ENCODE results near the gene TJP2. TPM values are rescaled to one million over a fixed set of nuclear protein-coding genes. Genes with fewer than 3 reads are reported as not detected.

Gene TJP2
- total RNA-seq, 1 experiment from 2014 or later: 2.3 TPM

DNA sequence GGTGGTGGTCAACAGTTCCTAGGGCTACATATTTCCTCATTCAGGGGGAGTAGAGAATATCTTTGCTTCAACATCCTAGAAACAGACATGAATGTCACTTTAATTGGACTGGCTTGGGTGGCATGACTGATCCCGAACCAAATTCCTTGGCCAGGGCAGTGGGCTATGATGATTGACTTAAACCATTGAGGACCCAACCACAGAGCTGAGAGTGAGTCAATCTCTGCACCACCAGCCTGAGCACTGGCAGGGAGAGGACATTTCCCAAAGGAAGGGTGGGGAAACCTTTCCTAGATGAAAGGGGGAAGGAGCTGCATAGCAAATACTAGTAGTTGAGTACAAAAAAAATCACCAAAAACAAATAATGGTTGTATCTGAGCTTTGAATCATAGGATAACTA lies 98.1 kb downstream of the TJP2 start:
- Histone ChIP-seq H3K4me1 (ENCODE audit: low read length) (no peaks in the 10 kb centered on the region), H3K79me2 (ENCODE audit: low read length) (no peaks in the 10 kb centered on the region), H3K9ac (ENCODE audit: low read length) (no peak overlapping the region), H2AFZ (ENCODE audit: low read length) (no peak overlapping the region), H3K27ac (ENCODE audit: low read length) (no peak overlapping the region), H3K36me3 (ENCODE audit: insufficient read depth, low read length) (no peaks in the 10 kb centered on the region), H3K27me3 (ENCODE audit: low read length) (no peaks in the 10 kb centered on the region), H3K4me2 (ENCODE audit: low read depth, low read length, poor library complexity, severe bottlenecking) (no peak overlapping the region), H3K4me3 (ENCODE audit: low read length) (no peak overlapping the region), H4K20me1 (ENCODE audit: insufficient read depth, low read depth, low read length) (no peaks in the 10 kb centered on the region), H3K9me3 (ENCODE audit: low read length) (no peaks in the 10 kb centered on the region), H3K9me2 (replicated peaks; ENCODE audit: insufficient read depth, low read length) (no peaks in the 10 kb centered on the region)
- no peak for DNase-seq

DNA sequence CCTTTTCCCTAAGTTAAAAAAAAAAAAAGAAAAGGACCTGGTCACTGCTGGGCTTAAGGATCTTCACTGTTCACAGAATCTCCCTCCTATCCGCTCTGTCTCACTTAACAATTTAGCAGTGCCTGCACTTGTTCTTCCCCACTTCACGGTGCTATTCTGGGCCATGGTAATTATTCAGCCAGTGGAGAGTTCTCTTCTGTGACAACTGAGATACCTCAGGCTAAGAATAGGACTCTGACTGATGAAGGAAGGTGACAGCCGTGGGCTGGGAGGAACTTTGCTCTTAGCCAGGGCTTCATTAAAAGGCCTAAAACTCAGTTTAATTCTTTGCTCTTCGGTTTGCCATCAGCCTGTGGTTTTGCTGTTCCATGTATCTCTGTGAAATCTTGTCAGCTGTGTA lies 99.1 kb downstream of the TJP2 start:
- H3K4me3 ChIP-seq (ENCODE audit: low read length): no peak overlapping the region
- H3K79me2 ChIP-seq (ENCODE audit: low read length): no peaks in the 10 kb centered on the region
- H3K9me2 ChIP-seq (replicated peaks; ENCODE audit: insufficient read depth, low read length): no peaks in the 10 kb centered on the region
- no peaks in the 10 kb centered on the region for H3K27me3 ChIP-seq (ENCODE audit: low read length)
- no peaks in the 10 kb centered on the region for H4K20me1 ChIP-seq (ENCODE audit: insufficient read depth, low read depth, low read length)
- no peaks in the 10 kb centered on the region for H3K4me1 ChIP-seq (ENCODE audit: low read length)
- H3K36me3 ChIP-seq (ENCODE audit: insufficient read depth, low read length): no peaks in the 10 kb centered on the region
- no peaks in the 10 kb centered on the region for H3K9me3 ChIP-seq (ENCODE audit: low read length)
- no peak overlapping the region for H2AFZ ChIP-seq (ENCODE audit: low read length)
- no peak overlapping the region for H3K27ac ChIP-seq (ENCODE audit: low read length)
- H3K4me2 ChIP-seq (ENCODE audit: low read depth, low read length, poor library complexity, severe bottlenecking): no peak overlapping the region
- H3K9ac ChIP-seq (ENCODE audit: low read length): no peak overlapping the region
- DNase-seq: no peak

DNA sequence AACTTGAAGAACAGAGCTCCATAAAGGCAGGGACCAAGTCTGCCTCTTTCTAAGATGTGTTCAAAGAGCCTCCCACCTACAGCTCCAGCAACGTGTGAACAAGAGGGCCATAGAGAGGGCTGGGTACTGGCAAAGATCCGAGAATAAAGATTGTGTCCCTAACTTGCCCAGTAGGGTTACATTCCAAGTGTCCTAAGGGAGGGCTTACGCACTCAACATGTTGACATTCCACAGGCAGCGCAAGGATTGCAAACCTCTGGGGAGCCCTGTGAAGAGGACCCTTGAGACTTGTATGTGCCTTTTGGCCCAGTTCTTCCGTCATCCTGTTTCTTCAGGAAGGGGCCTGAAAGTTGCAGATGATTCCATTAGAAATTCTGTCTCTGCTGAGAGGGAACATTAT lies 102.7 kb downstream of the TJP2 start:
- H3K4me2 ChIP-seq (ENCODE audit: low read depth, low read length, poor library complexity, severe bottlenecking): no peak overlapping the region
- no peaks in the 10 kb centered on the region for H4K20me1 ChIP-seq (ENCODE audit: insufficient read depth, low read depth, low read length)
- H3K4me1 ChIP-seq (ENCODE audit: low read length): no peaks in the 10 kb centered on the region
- no peaks in the 10 kb centered on the region for H3K36me3 ChIP-seq (ENCODE audit: insufficient read depth, low read length)
- H3K27ac ChIP-seq (ENCODE audit: low read length): no peak overlapping the region
- H3K9ac ChIP-seq (ENCODE audit: low read length): no peak overlapping the region
- no peaks in the 10 kb centered on the region for H3K9me2 ChIP-seq (replicated peaks; ENCODE audit: insufficient read depth, low read length)
- H2AFZ ChIP-seq (ENCODE audit: low read length): no peak overlapping the region
- no peak for DNase-seq
- H3K4me3 ChIP-seq (ENCODE audit: low read length): no peak overlapping the region
- H3K79me2 ChIP-seq (ENCODE audit: low read length): no peaks in the 10 kb centered on the region
- H3K9me3 ChIP-seq (ENCODE audit: low read length): no peaks in the 10 kb centered on the region
- no peaks in the 10 kb centered on the region for H3K27me3 ChIP-seq (ENCODE audit: low read length)

DNA sequence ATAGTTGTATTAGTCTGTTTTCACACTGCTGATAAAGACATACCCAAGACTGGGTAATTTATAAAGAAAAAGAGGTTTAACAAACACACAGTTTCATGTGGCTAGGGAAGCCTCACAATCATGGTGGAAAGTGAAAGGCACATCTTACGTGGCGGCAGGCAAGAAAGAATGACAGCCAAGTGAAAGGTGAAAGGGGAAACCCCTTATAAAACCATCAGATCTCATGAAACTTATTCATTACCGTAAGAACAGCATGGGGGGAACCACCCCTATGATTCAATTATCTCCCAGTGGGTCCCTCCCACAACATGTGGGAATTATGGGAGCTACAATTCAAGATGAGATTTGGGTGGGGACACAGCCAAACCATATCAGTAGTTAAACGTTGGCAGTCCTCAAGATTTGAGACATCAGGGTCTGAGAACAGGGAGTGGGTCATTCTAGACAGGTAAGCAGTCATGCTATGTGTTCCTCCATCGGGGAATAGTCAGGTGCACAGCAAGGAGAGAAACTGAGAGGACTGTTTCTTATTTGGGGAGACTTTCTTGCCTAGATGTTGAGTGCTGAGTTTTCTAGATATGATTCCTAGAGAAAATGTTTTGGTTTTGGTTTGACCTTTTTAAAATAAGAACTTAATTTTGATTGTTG lies 105.1 kb downstream of the TJP2 start:
- DNase-seq: no peak

DNA sequence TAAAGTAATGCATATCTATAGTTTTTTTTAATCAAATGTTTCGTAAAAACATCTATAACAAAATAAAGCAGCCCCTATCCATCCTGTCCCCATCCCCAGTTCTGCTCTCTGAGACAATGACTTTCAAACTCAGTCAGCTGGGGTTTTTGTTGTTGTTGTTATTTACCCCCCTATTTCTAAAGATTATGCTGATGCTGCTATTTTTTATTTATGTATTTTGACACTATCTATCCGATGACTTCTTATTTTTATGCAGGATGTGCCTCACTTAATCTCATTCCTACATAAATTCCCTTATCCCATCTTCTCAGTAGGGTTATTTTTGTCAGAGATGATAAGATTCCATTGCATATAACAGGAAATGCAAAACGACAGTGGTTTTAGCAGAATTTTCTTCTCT lies 105.7 kb downstream of the TJP2 start:
- no peak overlapping the region for H3K4me2 ChIP-seq (ENCODE audit: low read depth, low read length, poor library complexity, severe bottlenecking)
- H3K36me3 ChIP-seq (ENCODE audit: insufficient read depth, low read length): no peaks in the 10 kb centered on the region
- H3K27me3 ChIP-seq (ENCODE audit: low read length): no peaks in the 10 kb centered on the region
- H3K4me1 ChIP-seq (ENCODE audit: low read length): no peaks in the 10 kb centered on the region
- no peak overlapping the region for H3K27ac ChIP-seq (ENCODE audit: low read length)
- DNase-seq: no peak
- H3K9me3 ChIP-seq (ENCODE audit: low read length): no peaks in the 10 kb centered on the region
- H3K4me3 ChIP-seq (ENCODE audit: low read length): no peak overlapping the region
- no peaks in the 10 kb centered on the region for H3K79me2 ChIP-seq (ENCODE audit: low read length)
- H2AFZ ChIP-seq (ENCODE audit: low read length): no peak overlapping the region
- H3K9me2 ChIP-seq (replicated peaks; ENCODE audit: insufficient read depth, low read length): no peaks in the 10 kb centered on the region
- no peaks in the 10 kb centered on the region for H4K20me1 ChIP-seq (ENCODE audit: insufficient read depth, low read depth, low read length)
- H3K9ac ChIP-seq (ENCODE audit: low read length): no peak overlapping the region

More for the DNA sequence above, 105.1 kb downstream of the TJP2 start:
- Histone ChIP-seq H3K9ac (ENCODE audit: low read length) (no peak overlapping the region), H3K9me3 (ENCODE audit: low read length) (no peaks in the 10 kb centered on the region), H3K36me3 (ENCODE audit: insufficient read depth, low read length) (no peaks in the 10 kb centered on the region), H3K4me1 (ENCODE audit: low read length) (no peaks in the 10 kb centered on the region), H3K27ac (ENCODE audit: low read length) (no peak overlapping the region), H2AFZ (ENCODE audit: low read length) (no peak overlapping the region), H3K9me2 (replicated peaks; ENCODE audit: insufficient read depth, low read length) (no peaks in the 10 kb centered on the region), H4K20me1 (ENCODE audit: insufficient read depth, low read depth, low read length) (no peaks in the 10 kb centered on the region), H3K79me2 (ENCODE audit: low read length) (no peaks in the 10 kb centered on the region), H3K4me3 (ENCODE audit: low read length) (no peak overlapping the region), H3K27me3 (ENCODE audit: low read length) (no peaks in the 10 kb centered on the region), H3K4me2 (ENCODE audit: low read depth, low read length, poor library complexity, severe bottlenecking) (no peak overlapping the region)

DNA sequence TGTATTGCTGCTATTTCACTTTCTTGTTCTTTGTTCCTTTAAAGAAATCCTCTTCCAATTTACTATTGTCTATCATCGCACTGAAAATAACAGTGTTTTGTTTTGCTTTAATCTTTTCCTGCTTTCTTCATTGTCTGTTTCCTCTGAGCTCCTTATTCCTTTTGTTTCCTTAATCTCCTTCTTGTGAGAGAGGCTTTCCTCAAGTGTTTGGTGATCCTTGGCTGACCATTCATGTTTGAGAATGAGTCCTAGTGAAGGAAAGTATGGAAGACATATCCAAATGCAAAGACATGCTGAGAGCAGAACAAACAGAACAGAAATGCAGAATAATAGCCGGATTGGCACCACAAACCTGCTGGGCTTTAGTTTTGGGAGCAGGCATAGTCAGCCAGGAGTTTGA lies 108.9 kb downstream of the TJP2 start:
- no peaks in the 10 kb centered on the region for H3K79me2 ChIP-seq (ENCODE audit: low read length)
- DNase-seq: no peak

DNA sequence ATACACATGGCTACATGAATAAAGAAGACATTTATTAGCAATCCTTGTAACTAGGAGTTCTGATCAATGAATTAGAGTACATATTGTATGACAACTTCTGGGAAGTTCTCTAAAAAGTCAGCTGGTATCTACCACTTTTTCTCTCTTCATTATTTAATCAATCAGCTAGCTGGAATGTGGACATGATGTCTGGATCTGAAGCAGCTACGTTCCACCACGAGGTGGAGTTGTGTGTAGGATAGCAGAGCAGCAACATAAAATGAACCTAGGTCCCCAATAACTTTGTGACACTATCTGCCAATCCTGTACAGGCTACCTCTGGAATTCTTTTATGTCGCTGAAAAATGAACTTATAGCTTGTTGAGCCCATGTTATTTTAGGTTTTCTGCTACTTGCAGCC lies 118.0 kb downstream of the TJP2 start:
- no peaks in the 10 kb centered on the region for H3K4me1 ChIP-seq (ENCODE audit: low read length)
- no peaks in the 10 kb centered on the region for H3K27me3 ChIP-seq (ENCODE audit: low read length)
- no peak overlapping the region for H3K27ac ChIP-seq (ENCODE audit: low read length)
- no peaks in the 10 kb centered on the region for H3K79me2 ChIP-seq (ENCODE audit: low read length)
- H3K4me2 ChIP-seq (ENCODE audit: low read depth, low read length, poor library complexity, severe bottlenecking): no peak overlapping the region
- H3K9me3 ChIP-seq (ENCODE audit: low read length): no peaks in the 10 kb centered on the region
- no peaks in the 10 kb centered on the region for H3K9me2 ChIP-seq (replicated peaks; ENCODE audit: insufficient read depth, low read length)
- no peak overlapping the region for H3K9ac ChIP-seq (ENCODE audit: low read length)
- no peak overlapping the region for H2AFZ ChIP-seq (ENCODE audit: low read length)
- no peaks in the 10 kb centered on the region for H3K36me3 ChIP-seq (ENCODE audit: insufficient read depth, low read length)
- peak; percentile 46 for DNase-seq
- H3K4me3 ChIP-seq (ENCODE audit: low read length): no peak overlapping the region
- no peaks in the 10 kb centered on the region for H4K20me1 ChIP-seq (ENCODE audit: insufficient read depth, low read depth, low read length)

More for the DNA sequence above, 108.9 kb downstream of the TJP2 start:
- H3K4me1 ChIP-seq (ENCODE audit: low read length): no peaks in the 10 kb centered on the region
- H4K20me1 ChIP-seq (ENCODE audit: insufficient read depth, low read depth, low read length): no peaks in the 10 kb centered on the region
- no peak overlapping the region for H3K4me2 ChIP-seq (ENCODE audit: low read depth, low read length, poor library complexity, severe bottlenecking)
- H3K9me3 ChIP-seq (ENCODE audit: low read length): no peaks in the 10 kb centered on the region
- H3K4me3 ChIP-seq (ENCODE audit: low read length): no peak overlapping the region
- no peak overlapping the region for H2AFZ ChIP-seq (ENCODE audit: low read length)
- H3K9ac ChIP-seq (ENCODE audit: low read length): no peak overlapping the region
- H3K9me2 ChIP-seq (replicated peaks; ENCODE audit: insufficient read depth, low read length): no peaks in the 10 kb centered on the region
- no peaks in the 10 kb centered on the region for H3K36me3 ChIP-seq (ENCODE audit: insufficient read depth, low read length)
- H3K27me3 ChIP-seq (ENCODE audit: low read length): no peaks in the 10 kb centered on the region
- no peak overlapping the region for H3K27ac ChIP-seq (ENCODE audit: low read length)

DNA sequence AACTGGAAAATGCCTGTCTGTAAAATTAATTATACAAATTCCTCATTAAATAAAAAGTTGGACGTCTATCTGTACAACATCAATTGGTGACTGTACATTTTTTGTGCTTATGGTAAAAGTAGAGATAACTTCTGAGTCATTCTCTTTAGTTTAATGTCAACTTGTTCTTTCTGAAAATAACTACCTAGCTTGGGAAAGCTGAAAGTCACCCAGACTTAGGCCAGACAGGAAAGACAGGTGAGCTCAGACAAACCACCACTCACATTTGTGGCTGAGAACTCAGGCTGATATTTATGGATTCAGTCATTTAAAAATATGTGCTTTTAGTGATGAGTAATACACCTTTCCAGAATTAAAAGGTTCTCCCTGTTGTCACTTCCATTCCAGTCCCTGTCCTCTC lies 119.1 kb downstream of the TJP2 start:
- no peaks in the 10 kb centered on the region for H3K27me3 ChIP-seq (ENCODE audit: low read length)
- no peaks in the 10 kb centered on the region for H3K79me2 ChIP-seq (ENCODE audit: low read length)
- H3K9me2 ChIP-seq (replicated peaks; ENCODE audit: insufficient read depth, low read length): no peaks in the 10 kb centered on the region
- H4K20me1 ChIP-seq (ENCODE audit: insufficient read depth, low read depth, low read length): no peaks in the 10 kb centered on the region
- H3K4me1 ChIP-seq (ENCODE audit: low read length): no peaks in the 10 kb centered on the region
- no peaks in the 10 kb centered on the region for H3K36me3 ChIP-seq (ENCODE audit: insufficient read depth, low read length)
- H3K4me2 ChIP-seq (ENCODE audit: low read depth, low read length, poor library complexity, severe bottlenecking): no peak overlapping the region
- no peak overlapping the region for H3K27ac ChIP-seq (ENCODE audit: low read length)
- H3K9ac ChIP-seq (ENCODE audit: low read length): no peak overlapping the region
- no peak overlapping the region for H3K4me3 ChIP-seq (ENCODE audit: low read length)
- no peaks in the 10 kb centered on the region for H3K9me3 ChIP-seq (ENCODE audit: low read length)
- no peak overlapping the region for H2AFZ ChIP-seq (ENCODE audit: low read length)
- DNase-seq: no peak
